HuH-7 (cell line): ENCODE measurements around the gene MIPEP.
A peak's percentile ranks its signal among the peaks of the same experiment; 100 is the strongest.
"Not testable (repeated sequence)": the region's sequence is repeated elsewhere in the genome, so short reads cannot be mapped to it uniquely, and the experiment has no call there.

Source experiments
- DNase-seq: peaks from one replicate; pipeline ENCODE4 v3.0.0; 2011; ENCODE audit warnings: low spot score

Gene MIPEP

DNA sequence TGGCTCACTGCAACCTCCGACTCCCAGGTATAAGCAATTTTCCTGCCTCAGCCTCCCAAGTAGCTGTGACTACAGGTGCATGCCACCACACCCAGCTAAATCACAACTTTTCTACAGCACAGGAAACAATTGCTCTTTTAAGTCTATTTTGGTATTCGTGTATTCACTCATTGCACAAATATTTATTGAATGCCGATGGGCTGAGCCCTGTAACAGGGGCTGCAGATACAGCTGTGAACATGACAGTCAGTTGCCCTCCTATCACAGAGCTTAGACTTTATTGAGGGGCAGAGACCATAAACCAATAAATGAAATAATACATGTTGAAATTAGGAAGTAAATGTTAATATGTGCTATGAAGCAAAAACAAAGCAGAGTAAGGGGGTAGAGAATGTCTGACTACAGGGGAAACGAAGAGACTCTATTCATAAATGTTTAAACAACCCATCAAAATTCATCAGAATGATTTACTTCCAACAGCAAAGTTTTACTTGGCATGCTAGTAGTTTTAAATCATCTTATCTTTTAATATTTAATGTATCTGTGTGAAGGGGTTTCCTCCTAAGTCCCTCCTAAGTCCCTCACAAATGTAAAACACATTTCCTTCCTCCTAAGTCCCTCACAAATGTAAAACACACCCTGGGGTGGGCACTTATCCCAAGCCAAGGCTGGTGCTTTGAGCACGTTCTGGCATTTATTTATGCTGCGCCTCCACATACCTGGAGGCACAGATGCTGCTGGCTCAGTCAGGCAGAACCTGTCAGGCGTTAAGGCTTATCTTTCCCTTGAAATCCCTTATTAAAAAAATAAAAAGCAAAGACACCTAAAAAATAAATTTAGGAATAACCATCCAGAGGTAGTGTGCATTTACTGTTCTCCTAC, 140.8 kb downstream of the MIPEP start:
- DNase-seq = no peak

GRCh38 chr13:23746141-23746540, 143.1 kb downstream of the MIPEP start:
- not testable (repeated sequence) for DNase-seq

GRCh38 chr13:23744315-23744714, 144.9 kb downstream of the MIPEP start:
- no peak for DNase-seq

DNA sequence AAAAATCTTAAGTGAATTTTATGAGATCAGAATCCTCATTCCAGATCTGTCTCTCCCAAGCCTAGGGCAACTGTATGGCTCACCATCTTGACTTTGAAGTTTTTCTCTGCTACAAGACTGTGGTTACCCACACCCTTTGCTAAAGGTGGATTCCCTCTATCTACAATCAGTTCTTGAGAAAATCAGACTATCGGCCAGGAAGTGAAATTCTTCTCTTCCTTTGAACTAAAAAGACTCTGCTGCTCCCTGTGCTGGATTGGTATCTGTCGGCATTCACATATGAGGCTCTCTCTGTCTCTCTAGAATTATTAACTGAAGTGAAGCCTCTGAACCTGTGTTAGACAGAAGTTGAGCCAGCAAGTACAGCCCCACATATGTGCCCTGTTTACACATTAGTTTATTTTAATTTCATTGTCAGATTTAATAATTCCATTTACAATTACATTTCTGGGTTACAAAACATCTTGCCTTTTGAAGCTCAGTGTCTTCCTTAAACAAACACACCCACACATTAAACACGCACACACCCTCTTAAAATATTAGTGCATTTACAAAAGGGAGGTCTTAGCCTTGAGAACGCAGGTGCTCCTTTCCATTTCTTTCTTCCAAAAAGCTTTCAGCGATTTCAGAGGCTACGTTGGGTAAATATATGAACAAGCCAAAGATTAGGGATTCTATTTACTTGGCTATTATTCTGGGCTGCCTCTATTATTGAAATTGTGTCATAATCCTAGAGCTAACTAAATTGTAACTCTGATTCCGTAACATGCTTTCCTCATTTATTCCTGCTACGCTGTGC, 145.7 kb downstream of the MIPEP start:
- DNase-seq = no peak

- peak; percentile 42 for DNase-seq
Measured at GRCh38 chr13:23741879-23742510, 147.2 kb downstream of the MIPEP start.

DNA sequence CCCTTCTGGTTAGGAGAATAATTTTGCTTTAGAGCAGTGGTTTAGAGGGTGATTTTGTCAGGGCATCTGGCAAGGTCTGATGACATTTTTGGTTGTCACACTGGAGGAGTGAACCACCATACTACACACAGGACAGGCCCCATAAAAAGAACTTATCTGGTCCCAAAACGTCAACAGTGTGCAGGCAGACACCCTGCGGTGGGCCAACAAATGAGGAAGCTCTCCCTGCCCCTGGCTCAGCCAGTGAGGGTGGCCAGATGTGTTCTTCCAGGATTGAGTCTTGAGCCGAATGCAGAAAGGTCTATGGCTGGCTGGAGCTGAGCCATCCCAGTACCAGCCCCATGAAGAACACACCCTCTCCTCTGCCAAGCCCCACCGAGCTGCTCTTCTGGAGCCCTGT, 149.2 kb downstream of the MIPEP start:
- no peak for DNase-seq

- no peak for DNase-seq
Measured at GRCh38 chr13:23739596-23739995, 149.6 kb downstream of the MIPEP start.

- DNase-seq = no peak
Measured at GRCh38 chr13:23736541-23736940, 152.7 kb downstream of the MIPEP start.

DNA sequence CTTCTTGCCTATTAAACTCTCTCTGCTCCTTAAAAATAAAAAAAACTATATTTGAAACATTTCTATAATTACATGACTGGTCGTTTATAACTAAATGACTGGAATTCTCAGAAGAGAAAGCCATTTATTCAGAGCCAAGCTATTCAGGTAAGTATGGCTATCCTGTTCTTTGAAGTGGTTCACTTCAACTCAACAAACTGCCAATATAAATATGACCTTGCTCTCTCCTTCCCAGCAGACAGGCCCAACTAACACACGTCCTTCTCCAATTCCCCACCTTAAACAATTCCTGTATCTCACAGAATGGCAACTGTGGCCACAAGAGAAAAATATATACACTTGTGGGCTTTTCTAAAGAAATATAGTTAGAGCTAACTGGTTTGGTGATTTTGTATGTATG, 153.9 kb downstream of the MIPEP start:
- no peak for DNase-seq

- no peak for DNase-seq
Measured at GRCh38 chr13:23731709-23732108, 157.5 kb downstream of the MIPEP start.

DNA sequence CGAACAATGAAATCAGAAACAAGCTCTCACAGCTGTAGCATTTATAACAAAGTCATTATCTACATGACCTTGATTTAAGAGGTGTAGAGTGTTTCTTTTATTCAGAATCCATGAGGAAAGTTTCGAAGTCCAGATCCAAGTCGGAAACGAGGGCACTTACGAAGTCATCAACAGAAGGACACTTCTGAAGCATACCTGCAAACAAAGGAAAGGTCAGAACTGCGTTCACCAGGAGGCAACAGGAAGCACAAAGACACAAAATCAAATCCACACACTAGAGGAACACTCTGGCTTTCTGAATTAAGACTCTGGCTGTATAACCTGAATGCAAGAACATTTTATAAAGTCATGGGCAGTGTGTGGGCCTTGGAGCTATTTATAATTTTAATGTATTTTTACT, 158.9 kb downstream of the MIPEP start:
- DNase-seq = no peak

DNA sequence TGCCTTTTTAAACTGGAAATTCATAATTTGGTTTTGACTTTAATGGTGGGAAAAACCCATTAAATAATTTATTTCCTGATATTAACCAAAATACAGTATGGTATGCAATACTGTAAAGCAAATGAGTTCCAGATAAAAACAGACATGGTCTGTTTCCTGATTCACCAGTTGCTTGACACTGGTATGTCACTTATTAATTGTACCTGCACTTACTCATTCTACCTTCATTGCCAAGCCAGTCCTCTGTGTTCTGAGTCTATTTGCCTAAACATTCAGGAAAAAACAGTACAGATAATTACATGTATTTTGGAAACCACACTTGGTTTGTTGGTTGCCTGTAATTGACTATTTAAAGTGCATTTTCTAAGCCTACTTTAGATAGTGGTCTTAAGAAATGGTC, 159.7 kb downstream of the MIPEP start:
- no peak for DNase-seq

DNA sequence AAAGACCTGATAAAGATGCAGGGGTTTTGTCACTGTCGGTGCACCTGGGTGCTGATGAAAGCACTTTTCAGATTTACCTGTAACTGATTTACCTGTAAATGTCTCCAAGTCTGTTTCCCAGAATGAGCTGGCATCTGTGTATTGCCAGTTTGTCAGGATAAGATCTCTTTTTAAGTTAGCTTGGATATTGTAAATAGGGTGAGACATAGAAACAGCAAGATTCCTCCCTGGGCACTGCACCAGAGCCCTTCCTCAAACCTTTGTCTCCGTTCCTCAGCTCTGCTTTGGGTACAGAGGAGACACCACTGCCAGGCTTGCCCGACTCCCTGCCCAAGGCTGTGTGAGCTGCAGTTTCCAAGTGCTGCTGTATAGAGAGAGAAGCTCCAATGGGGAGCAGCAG, 160.4 kb downstream of the MIPEP start:
- no peak for DNase-seq

DNA sequence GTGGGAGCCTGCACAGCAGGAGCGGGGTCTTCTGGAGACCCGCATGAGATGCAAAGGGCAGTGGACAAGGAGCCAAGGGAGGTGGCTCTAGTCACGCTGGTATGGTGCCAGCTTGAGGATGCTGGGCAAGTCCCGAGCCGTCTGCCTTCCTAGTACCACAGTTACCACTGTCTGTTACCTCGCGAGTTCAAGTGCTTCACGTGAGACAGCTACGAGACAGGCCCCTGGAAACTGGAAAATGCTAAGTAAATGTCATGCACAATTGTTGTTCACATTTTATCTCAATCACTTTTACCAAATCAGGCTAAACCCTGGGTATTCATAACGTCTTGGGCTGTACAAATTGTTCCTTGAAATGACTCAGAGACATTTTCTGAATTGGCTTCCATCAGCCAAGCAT, 163.3 kb downstream of the MIPEP start:
- no peak for DNase-seq

DNA sequence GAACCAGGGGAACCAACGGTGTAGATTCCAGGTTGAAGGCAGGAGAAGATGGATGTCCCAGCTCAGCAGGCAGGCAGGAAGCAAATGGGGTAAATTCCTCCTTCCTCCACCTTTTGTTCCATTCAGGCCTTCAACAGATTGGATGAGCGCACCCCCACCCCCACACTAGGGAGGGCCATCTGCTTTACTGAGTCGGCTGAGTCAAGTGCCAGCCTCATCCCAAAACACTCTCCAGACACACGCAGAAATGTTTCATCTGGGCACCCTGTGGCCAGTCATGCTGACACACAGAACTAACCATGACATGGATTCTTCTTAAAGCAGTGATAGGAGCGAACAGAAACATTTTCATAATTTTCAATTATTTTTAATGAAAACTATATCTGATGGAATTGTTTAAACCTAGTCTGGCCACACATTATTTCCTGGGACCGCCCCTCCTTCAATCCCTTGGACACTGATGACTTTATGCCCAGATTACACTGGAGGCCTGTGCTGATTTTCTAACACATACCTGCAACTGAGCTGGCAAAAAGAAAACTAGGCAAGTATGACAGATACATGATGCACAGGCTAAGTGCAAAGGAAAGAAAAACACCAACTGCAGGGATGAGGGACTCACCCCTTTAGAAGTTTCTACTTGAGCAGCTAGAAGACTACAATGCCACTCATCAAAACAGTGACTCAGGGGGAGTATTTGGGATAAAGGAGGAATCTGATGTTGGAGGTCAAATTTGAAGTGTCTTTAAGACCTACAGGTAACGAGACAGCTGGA, 164.8 kb downstream of the MIPEP start:
- DNase-seq = no peak

GRCh38 chr13:23723471-23723870, 165.7 kb downstream of the MIPEP start:
- DNase-seq = no peak

GRCh38 chr13:23722726-23723453, 166.3 kb downstream of the MIPEP start:
- no peak for DNase-seq

DNA sequence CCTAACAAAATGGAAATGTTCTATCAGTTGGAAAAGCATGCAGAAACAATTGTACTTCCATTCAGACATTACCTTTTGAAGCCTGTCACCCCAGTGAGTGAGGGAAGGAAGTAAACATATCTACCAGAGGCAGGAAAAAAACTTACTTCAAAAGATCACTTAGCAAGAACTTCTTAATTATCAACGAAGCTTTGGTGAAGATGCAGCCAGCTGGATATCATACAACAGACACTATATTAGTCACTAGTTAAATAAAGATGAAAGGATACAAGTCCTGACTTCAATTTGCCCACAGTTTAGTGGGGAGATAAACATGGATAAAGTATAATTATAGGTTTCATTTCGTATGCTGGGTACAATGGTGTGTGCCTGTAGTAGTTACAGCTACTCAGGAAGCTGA, 170.2 kb downstream of the MIPEP start:
- DNase-seq = no peak

DNA sequence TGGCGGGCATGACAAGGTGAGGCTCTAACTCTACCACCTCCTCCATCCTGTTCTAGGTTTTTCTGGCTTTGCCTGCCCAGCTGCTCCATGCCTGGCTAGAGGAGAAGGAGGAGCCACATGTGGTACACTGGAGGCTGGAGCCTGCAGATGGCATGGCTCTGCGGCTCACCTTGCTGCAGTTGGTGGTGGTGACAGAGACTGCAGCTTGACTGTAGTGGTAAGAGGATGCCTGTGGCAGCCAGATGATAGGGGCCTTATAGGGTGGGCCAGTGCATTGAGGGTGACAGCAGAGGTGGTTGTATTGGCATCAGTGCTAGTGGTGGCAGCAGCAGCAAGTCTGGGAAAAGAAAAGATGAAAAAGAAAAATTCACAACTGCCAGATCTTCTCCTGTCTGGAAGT, 172.8 kb downstream of the MIPEP start:
- no peak for DNase-seq

DNA sequence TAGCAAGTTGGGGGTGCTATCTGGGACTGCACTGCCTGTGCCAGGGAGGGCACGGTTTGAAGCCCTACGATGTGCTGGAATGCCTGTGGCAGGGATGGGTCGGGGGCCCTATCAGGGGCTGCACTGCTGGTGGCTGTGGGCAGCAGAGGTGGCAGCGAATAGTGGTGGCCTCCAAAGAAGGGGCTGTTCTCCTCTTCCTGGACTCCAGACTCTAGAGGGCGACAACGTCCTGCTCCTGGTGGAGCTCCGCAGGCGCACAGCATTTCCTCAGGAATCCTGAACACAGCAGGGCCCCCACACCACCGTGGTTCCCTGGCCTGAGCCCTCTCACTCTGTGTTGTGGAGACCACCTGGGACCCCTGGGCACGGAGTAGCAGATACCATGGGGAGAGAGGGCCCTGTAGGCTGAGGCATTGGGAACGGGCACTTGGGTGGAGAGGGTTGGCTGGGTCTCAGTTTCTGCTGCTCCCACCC, 173.4 kb downstream of the MIPEP start:
- DNase-seq = peak; percentile 45

DNA sequence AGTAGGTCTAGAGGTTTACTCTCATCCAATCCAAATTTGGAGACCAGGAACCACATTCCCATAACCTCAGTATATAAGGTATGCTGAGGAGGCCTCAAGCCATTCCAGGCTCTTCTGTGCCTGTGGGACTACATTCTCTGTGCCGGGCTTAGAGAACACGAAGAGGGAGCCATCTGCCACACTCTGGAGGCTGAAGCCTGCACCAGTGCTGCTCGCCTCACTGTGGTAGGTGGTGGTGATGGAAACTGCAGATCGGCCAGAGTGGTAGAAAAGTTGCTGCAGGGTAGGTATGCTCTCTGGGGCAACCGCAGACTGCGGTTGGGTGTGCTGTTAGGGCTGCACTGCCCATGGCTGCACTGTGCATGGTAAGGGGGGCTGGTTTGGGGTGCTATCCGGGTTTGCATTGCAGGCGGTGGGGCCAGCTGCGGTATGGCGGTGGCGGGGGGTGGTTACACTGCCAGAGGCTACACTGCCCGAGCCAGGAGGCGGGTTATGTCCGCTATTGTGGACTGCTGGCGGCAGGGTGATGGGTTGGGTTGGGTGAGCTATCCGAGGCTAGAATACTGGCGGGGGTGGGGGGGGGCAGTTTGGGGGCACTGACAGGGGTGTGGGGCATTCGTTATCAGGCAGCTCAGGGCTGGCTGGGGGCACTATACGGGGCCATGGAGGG, 174.0 kb downstream of the MIPEP start:
- no peak for DNase-seq
